Measurements from ENCODE around the gene SRBD1. TPM values are rescaled to one million over a fixed set of nuclear protein-coding genes. Genes with fewer than 3 reads are reported as not detected.

Gene SRBD1
- total RNA-seq, 1 experiment from 2014 or later, result 22.8 TPM

DNA sequence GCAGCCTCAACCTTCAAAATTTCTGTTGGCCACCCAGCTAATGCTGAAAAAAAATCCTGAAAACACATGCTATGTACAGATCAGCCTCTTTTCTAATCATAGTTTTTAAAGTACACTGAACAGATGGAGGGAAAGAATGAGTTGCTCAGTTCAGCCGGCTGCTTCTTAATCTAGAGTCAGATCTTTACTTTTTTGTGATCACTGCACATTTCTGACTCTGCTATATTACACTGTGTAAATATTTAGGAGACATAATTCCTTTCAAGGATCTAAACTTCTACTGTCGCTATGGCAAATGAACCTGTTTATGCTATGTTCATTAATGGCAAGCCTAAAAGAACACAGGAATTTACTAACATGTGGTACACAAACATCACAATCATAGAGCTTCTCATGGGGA lies 114.2 kb downstream of the SRBD1 start:
- peak overlapping the region; percentile 22 for H3K27ac Mint-ChIP-seq
- TF ChIP-seq NR2C2 (CRISPR knock-in tag; IDR thresholded peaks at IDR 0.05), result no peak
- TF ChIP-seq MLX (CRISPR knock-in tag; IDR thresholded peaks at IDR 0.05), result no peak
- TF ChIP-seq TCF7 (CRISPR knock-in tag; IDR thresholded peaks at IDR 0.05; ENCODE audit: low read depth), result no peak
- no peak for TF ChIP-seq NFYB (CRISPR knock-in tag; conservative IDR thresholded peaks at IDR 0.05; ENCODE audit: low read depth)
- no peak for TF ChIP-seq IRF2 (CRISPR knock-in tag; IDR thresholded peaks at IDR 0.05; ENCODE audit: borderline replicate concordance, low read depth)
- ChIA-PET CTCF (interaction anchor here (1.0 to 1.7 kb wide), 4 partner anchors 10 to 515 kb away, joined by 3 to 9 read pairs (median 3); no protein-coding TSS in a partner anchor), POLR2A (no interaction called here)
- H3K36me3 Mint-ChIP-seq, result peaks cover 22% of the 10 kb centered on the region
- no peak for ATAC-seq
- peaks cover 21% of the 10 kb centered on the region for H3K9me3 Mint-ChIP-seq
- peaks cover 21% of the 10 kb centered on the region for H3K4me1 Mint-ChIP-seq
- no peak for DNase-seq (ENCODE audit: low spot score)
- no peaks in the 10 kb centered on the region for H3K27me3 Mint-ChIP-seq (ENCODE audit: low read depth)
- no peak overlapping the region for H3K4me3 Mint-ChIP-seq

GRCh38 chr2:45494978-45495293 lies 116.1 kb downstream of the SRBD1 start:
- Mint-ChIP-seq H3K36me3 (peaks cover 7% of the 10 kb centered on the region), H3K4me1 (peaks cover 21% of the 10 kb centered on the region), H3K9me3 (peaks cover 6% of the 10 kb centered on the region), H3K4me3 (no peak overlapping the region), H3K27me3 (ENCODE audit: low read depth) (no peaks in the 10 kb centered on the region), H3K27ac (no peak overlapping the region)
- POLR2A ChIA-PET, result no interaction called here
- no peak for ATAC-seq
- no peak for DNase-seq (ENCODE audit: low spot score)
- TF ChIP-seq ATF3 (CRISPR knock-in tag; conservative IDR thresholded peaks at IDR 0.05), result no peak
- TF ChIP-seq ATF1 (CRISPR knock-in tag; IDR thresholded peaks at IDR 0.05), result no peak
- TF ChIP-seq MXD4 (CRISPR knock-in tag; IDR thresholded peaks at IDR 0.05; ENCODE audit: borderline replicate concordance), result no peak
- no peak for TF ChIP-seq NR3C1 (CRISPR knock-in tag; conservative IDR thresholded peaks at IDR 0.05; ENCODE audit: low read depth)
- TF ChIP-seq TEAD4 (CRISPR knock-in tag; IDR thresholded peaks at IDR 0.05), result no peak
- TF ChIP-seq, protein P1, sequence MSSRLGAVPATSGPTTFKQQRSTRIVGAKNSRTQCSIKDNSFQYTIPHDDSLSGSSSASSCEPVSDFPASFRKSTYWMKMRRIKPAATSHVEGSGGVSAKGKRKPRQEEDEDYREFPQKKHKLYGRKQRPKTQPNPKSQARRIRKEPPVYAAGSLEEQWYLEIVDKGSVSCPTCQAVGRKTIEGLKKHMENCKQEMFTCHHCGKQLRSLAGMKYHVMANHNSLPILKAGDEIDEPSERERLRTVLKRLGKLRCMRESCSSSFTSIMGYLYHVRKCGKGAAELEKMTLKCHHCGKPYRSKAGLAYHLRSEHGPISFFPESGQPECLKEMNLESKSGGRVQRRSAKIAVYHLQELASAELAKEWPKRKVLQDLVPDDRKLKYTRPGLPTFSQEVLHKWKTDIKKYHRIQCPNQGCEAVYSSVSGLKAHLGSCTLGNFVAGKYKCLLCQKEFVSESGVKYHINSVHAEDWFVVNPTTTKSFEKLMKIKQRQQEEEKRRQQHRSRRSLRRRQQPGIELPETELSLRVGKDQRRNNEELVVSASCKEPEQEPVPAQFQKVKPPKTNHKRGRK (CRISPR knock-in tag; IDR thresholded peaks at IDR 0.05; ENCODE audit: borderline replicate concordance), result no peak
- no peak for TF ChIP-seq TP53 (CRISPR knock-in tag; IDR thresholded peaks at IDR 0.05)
- TF ChIP-seq ZNF416 (CRISPR knock-in tag; IDR thresholded peaks at IDR 0.05), result no peak
- no peak for TF ChIP-seq ZNF317 (CRISPR knock-in tag; IDR thresholded peaks at IDR 0.05; ENCODE audit: borderline replicate concordance, low read depth)
- TF ChIP-seq NFATC4 (CRISPR knock-in tag; IDR thresholded peaks at IDR 0.05), result no peak
- TF ChIP-seq KAT7 (CRISPR knock-in tag; IDR thresholded peaks at IDR 0.05; ENCODE audit: borderline replicate concordance), result no peak
- no peak for TF ChIP-seq IRF1 (CRISPR knock-in tag; IDR thresholded peaks at IDR 0.05)
- TF ChIP-seq, protein P2, sequence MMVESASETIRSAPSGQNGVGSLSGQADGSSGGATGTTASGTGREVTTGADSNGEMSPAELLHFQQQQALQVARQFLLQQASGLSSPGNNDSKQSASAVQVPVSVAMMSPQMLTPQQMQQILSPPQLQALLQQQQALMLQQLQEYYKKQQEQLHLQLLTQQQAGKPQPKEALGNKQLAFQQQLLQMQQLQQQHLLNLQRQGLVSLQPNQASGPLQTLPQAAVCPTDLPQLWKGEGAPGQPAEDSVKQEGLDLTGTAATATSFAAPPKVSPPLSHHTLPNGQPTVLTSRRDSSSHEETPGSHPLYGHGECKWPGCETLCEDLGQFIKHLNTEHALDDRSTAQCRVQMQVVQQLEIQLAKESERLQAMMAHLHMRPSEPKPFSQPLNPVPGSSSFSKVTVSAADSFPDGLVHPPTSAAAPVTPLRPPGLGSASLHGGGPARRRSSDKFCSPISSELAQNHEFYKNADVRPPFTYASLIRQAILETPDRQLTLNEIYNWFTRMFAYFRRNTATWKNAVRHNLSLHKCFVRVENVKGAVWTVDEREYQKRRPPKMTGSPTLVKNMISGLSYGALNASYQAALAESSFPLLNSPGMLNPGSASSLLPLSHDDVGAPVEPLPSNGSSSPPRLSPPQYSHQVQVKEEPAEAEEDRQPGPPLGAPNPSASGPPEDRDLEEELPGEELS (CRISPR knock-in tag; IDR thresholded peaks at IDR 0.05), result no peak
- TF ChIP-seq ESRRA (CRISPR knock-in tag; IDR thresholded peaks at IDR 0.05; ENCODE audit: borderline replicate concordance), result no peak
- CTCF ChIA-PET, result interaction anchor here (0.6 to 3.9 kb wide), 6 partner anchors 24 to 516 kb away, joined by 3 to 31 read pairs (median 3); no protein-coding TSS in a partner anchor

Measured in WTC11 (cell line).